NCI-H2029 (cell line): ENCODE results near the gene METTL2B.
"Not testable (repeated sequence)": the region's sequence is repeated elsewhere in the genome, so short reads cannot be mapped to it uniquely, and the experiment has no call there.

Source experiments
- DNase-seq: peaks from one replicate; lab custom pipeline; 2025; lab: John Stamatoyannopoulos, UW

The METTL2B gene

DNA sequence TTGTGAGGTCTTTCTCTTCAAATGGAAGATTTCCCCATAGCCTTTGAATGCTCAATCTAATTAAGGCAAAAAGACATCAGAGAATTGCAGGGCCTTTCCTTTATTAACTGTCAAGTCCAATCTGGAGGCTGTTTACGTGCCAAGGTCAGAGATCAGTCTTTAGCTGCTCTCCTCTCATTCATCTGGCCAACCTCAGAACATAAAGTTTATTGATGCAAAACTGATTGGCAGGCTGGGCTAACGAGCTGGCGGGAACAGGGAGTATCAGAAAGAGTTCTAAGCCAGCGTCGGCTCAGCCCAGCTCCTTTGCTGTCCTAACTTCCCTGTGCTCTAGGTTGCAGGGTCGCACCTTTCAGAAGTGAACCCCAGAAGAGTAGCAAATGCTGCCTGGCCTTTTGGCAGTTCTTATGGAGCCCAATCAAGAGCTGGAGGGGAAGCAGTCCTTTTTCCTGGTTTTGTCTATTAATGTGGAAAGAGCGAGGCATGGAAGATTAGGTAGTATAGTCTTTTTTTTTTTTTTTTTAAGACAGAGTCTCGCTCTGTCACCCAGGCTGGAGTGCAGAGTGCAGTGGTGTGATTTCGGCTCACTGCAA is 47.5 kb downstream of the METTL2B start:
- not testable (repeated sequence) for DNase-seq

- not testable (repeated sequence) for DNase-seq
These were observed 49.0 kb downstream of the METTL2B start for GRCh38 chr7:128525584-128525983.

- DNase-seq = not testable (repeated sequence)
These were observed 49.5 kb downstream of the METTL2B start for GRCh38 chr7:128526062-128526466.

GRCh38 chr7:128529191-128529590 is 52.6 kb downstream of the METTL2B start:
- DNase-seq = not testable (repeated sequence)

DNA sequence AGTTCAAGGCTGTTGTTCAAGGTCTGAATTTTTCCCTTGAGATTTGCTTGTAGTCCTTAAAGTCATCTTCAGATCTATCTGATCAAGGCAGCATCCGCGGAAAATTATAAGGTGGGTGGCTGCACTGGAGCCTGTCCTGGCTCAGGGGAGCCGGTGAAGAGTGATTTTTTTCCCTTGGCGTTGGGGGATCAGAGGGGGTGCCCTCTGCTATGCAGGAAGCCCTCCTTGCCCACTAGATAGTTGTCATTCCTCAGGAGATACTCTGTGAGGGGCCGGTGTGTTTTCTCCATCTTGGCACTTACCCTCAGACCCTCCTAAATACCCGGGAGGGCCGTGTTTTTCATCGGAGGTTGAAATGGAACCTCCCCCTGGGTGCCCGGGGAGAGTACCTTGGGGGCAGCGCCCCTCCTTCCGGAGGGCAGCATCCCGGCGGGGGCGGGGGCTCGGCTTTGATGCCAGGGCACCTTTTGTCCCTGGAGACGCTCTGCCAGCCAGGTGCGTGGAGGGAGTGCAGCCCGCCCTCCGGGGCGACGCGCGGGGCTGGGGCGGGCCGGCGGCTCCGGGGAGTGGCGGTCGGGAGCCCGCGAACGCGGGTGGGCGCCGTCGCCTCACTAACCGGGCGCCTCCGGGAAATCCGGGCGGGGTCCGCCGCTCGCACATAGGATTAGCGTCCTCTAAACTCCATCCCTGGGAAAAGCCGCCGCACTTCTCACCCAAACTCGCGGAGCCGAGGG is 53.7 kb downstream of the METTL2B start:
- DNase-seq = not testable (repeated sequence)

DNA sequence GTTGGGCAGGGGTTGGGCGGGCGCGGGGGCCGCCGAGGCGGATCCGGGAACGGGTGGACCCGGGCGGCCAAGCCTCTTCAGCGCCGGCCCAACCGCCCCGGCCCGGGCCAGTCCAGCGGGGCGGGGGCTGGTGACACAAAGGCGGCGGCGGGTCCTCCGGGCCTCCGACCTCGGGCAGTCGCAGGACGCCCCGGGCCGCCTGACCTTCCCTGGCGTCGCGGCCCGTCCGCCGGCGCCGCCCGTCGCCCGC is 54.2 kb downstream of the METTL2B start:
- DNase-seq = no peak

DNA sequence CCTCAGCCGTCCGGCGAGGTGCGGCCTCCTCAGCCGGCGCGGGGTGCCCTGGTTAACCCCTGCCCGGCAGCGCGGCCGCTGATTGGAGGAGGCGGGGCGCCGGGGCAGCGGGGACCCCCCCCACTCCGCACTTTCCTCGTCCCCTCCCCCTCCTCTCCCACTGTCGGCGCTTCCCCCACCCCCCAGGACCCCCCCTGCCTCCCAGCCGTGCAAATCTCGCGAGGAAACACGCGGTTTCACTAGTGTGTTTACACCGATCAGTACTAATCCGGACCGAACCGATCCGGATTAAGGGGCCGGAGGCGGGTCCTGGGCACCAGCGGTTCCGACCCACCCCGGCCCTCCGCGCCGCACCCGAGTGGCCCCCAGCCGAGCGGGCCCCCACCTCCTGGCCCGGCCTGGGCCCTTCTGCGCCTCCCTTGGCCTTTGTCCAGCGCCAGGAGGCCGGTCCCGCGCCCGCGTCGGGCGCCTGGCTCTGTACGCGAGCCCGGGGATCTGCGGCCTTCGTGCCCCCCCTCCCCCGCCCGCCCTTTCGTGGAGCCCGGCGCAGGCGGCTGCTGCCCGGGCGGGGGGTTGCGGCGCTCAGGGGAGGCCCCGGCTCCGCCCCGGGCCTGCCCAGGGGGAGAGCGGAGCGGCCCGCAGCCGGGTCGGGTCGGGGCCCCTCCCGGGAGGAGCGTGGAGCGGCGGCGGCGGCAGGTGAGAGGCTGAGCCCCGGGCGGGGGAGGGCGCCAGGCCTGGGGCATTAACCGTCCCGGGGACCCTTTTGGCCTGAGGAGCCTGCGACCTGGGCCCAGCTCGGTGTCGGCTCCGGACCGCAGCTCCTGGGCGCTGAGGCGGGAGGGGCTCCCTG is 54.8 kb downstream of the METTL2B start:
- peak; percentile 59 for DNase-seq

DNA sequence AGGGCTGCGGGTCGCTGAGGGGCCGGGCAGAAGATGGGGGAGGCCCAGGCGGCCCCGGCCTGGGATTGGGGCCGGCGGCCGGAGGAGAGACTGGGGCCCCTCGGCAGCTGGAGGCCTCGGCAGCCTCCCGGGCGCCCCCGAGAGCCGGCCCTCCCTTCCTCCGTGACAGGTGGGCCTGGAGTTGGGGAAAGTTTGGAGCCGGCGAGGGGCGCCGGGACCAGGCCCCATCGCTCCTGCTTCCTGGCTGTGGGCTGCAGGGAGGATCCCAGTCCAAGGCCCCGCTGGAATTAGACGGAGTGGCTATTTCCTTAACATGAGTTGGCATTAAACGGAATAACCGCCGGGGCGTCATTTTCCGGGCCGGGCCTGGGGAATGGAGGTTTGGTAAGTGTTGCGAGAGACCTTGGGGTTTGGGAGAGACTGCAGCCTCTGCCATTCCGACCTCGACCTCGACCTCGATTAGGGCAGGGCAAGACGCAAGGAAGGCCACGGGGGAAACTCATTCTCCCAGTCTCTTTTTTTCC is 55.5 kb downstream of the METTL2B start:
- DNase-seq = not testable (repeated sequence)

- not testable (repeated sequence) for DNase-seq
These were observed 56.4 kb downstream of the METTL2B start for GRCh38 chr7:128532956-128533355.

- not testable (repeated sequence) for DNase-seq
These were observed 60.9 kb downstream of the METTL2B start for GRCh38 chr7:128537410-128537809.

GRCh38 chr7:128542530-128542929 is 66.0 kb downstream of the METTL2B start:
- DNase-seq = not testable (repeated sequence)

DNA sequence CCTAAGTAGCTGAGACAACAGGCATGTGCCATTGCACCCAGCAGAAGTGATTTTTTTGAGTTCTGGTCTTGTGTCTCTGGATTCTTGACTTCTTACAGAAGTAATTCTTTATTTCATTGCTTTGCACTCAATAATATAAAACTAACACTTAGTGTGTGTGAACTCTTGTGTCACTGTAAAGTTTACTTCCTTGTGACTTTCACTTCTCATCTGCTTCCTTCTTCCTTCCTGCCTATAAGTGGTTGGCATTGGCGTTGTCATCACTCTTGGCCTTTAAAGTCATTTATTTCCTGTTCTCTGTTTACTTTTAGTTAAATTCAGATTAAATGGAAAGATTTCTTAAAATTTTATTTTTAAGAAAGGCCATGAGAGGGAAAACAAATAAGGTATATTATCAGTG is 66.8 kb downstream of the METTL2B start:
- not testable (repeated sequence) for DNase-seq

GRCh38 chr7:128546319-128546851 is 69.8 kb downstream of the METTL2B start:
- not testable (repeated sequence) for DNase-seq

DNA sequence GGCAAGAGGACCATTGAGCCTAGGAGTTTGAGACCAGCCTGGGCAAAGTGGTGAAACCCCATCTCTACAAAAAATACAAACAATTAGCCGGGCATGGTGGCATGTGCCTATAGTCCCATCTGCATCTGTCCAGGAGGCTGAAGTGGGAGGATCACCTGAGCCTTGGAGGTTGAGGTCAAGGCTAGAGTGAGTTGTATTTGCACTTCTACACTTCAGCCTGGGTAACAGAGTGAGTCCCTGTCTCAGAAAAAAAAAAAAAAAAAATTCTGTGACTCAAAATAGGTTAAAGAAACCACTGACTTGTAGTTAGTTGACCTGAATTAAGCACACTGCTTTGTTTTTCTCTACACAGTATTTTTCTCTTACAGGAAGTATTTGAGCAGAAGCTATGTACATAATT is 74.4 kb downstream of the METTL2B start:
- no peak for DNase-seq

GRCh38 chr7:128554394-128554793 is 77.8 kb downstream of the METTL2B start:
- not testable (repeated sequence) for DNase-seq
